Middle frontal gyrus (tissue), 1 donor: ENCODE data around the gene MGLL.

Source experiments
- DNase-seq: peaks from one replicate; pipeline ENCODE4 v3.0.0-alpha.2; 2015; ENCODE audit warnings: low spot score; ENCODE audit errors: extremely low spot score

MGLL gene

GRCh38 chr3:127758013-127758412, 64.3 kb downstream of the MGLL start:
- DNase-seq: no peak

DNA sequence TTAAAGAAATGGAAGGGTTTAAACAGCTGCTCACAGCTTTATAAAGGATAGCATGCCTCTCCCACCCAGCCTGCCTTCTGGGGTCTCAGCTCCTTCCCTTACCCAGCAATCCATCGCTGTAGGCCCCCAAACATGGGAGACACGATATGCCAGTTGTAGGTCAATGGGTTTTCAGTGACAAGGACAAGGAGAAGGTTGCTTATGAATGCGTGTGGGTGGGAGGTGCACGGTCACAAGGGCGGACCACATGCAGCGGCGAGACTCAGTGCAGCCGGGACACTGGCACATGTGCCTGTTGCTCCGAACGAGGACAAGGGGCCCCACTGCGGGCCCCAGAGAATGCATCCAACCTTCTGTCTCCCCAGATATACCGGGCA, 67.0 kb downstream of the MGLL start:
- no peak for DNase-seq

DNA sequence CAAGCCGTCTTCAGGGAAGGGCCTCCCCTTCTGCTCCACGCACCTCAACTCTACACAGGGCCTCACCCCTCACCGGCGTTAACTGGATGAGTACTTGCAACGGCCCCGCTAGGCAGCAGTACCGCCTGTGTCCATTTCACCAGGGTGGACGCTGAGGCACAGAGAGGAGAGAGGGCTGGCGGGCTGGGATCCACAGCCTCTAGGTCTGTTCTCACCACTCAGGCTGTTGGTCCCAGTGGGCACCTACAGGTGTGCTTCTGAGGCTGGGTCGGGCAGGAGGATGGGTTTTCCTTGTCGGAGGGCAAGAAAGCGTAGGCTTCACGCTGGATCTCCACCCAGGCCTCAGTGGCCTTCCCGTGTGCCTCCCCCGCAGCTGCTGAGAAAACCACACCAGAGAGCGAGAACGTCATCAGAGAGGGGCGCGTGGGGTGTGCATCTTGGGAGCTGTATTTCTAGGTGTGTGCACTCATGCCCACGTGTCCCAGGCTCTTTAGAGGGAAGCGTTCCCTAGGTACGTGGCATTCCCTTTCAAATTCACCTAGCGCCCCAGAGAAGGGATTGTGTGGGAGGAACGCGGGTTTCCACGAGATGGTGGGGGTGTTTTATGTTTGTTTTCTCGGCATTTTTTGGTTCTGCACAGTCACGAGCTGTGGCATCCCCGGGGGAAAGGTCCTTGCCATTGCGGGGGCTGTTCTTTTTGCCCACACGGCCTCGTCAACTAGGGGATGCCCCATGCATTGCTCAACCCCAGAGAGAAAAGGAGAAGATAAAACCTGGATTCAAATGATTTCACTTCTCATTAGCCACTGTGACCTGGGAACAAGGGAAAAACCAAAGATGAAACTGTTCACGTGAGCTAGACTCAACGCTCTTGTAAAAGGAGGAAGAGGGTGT, 67.7 kb downstream of the MGLL start:
- DNase-seq: no peak

DNA sequence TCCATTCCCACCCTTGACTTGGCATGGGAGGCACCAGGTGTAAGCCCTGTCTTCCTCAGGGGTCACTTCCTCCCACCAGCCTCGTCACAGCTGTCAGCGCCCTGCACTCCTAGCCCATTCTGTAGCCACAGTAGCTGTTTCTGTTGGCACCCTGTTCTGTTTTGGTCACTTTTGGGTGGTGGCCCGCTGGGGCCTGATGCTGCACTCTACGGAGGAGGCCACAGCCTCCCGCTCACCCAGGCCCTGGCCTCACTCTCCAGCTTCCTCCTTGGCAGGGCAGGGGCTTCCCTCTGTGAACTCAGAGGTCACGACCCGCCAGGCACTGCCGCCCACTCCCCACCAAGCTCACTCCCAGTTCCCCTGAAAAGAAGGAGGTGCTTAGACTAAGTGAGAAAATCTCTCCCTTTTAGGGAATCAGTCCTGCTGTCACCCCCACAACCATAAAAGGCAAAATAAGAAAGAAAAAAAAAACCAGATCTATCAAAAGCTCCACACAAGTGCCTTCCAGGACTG, 68.4 kb downstream of the MGLL start:
- no peak for DNase-seq

DNA sequence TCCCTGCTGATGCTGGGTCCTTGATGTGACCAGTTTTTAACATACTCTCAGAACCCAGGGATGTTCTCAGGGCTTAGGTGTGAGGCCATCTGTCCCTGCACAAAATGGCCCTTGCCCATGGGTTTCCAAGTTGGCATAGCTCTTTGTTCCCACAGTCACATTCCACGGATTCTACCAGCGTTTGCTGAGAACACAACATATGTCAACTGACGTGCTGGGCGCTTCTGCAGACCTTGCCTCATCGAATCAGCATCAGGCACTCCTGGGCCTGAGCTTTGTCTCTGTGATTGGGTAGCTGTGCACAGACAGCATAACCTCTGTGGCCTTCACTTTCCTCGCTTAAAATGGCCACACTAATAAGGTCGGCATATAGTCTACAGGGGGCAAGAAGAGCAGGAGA, 69.0 kb downstream of the MGLL start:
- DNase-seq: no peak

GRCh38 chr3:127751782-127752181, 70.5 kb downstream of the MGLL start:
- DNase-seq: no peak

DNA sequence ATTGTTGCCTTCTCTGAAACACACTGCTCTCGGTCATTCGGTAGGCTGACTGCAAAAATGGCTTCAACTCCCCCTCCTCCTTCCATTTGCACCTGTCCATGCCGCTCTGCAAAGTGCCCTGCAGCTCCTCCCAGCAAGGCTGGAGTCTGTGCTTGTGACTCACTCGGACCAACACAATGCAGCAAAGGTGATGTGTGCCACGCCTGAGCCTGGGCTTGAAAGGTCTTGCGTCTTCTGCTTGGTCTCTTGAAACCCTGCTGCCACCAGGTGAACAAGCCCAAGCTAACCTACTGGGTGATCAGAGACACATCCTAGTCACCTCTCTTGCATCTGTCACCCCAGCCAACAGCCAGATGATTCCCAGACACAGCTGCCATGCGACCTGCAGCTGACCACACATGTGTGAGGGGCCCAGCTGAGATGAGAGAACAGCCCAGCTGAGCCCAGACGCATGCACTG, 71.1 kb downstream of the MGLL start:
- no peak for DNase-seq

DNA sequence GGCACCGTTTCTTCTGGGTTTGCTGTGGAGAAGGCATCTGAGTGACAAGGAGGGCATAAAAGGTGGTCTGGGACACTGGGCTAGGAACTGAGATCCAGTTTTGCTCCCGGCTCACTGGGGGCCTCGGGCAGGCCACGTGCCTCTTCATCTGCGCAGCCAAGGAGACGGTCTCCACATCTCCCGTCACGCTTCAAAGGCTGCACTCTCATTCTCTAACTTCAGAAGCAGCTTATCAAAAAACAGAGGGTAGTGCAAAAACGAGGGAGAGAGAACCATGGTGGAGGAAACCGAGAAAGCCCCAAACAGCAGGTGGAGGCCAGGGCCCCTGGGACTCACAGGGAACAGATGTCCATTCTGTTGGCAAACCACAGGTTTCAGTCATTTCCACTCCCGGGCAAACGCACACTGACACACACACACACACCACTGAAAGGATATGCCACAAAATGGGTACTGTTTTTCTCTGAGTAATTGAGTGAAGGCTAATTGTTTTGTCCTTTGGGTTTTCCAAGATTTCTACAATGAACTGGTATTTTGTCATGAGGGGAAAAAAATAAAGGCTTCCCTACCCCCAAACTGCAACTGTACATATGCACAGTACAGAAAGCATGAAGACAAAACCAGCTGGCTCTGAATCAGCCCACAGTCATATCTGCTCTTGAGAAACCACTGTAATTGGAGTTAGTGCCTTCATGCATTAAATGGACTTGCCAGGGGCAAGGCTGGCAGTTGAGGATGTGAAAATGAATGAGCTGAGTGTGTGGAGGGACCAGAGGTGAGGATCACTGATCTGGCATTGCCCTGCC, 71.9 kb downstream of the MGLL start:
- no peak for DNase-seq

GRCh38 chr3:127749787-127750225, 72.5 kb downstream of the MGLL start:
- no peak for DNase-seq

GRCh38 chr3:127749361-127749760, 73.0 kb downstream of the MGLL start:
- DNase-seq: no peak

- DNase-seq: no peak
These were observed 73.5 kb downstream of the MGLL start for GRCh38 chr3:127748754-127749327.

GRCh38 chr3:127747751-127748521, 74.4 kb downstream of the MGLL start:
- no peak for DNase-seq

- no peak for DNase-seq
These were observed 75.2 kb downstream of the MGLL start for GRCh38 chr3:127747066-127747465.

DNA sequence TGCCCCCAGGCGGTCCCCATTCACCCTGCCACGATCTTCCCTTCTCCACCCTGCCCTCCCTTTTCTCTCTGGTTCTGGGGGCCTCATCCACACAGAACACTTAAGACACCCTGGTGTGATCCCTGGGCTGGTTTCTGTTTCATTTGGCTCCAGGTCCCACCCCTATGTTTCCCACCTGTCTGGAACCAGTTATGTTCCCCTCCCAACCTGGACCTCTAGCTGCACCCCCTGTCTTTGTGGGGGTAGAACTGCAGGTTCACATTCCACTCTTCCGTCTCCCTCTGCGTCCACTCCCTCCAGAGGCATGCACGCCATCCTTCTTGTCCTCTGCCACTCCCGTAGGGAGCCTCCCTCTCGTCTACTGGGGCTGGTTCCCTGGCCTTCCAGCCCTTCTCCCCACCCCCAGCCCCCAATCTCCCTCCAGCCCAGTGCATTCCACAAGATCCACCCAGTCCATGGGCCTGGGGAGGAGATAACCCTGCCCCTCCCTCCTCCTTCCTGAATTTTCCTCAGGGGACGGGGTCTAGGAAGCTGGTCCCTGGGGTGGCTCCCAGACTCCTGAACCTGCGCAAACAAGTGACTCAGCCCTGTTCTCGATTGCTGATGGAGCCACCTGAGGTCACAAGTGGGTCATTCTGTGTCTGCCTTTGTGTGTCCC, 75.8 kb downstream of the MGLL start:
- DNase-seq: no peak

GRCh38 chr3:127745656-127746399, 76.5 kb downstream of the MGLL start:
- no peak for DNase-seq

- DNase-seq: no peak
These were observed 77.4 kb downstream of the MGLL start for GRCh38 chr3:127744875-127745274.

GRCh38 chr3:127744253-127744815, 78.0 kb downstream of the MGLL start:
- no peak for DNase-seq

GRCh38 chr3:127743351-127744252, 78.7 kb downstream of the MGLL start:
- DNase-seq: no peak
